Measurements from ENCODE around the gene DES. TPM values are rescaled to one million over a fixed set of nuclear protein-coding genes. Genes with fewer than 3 reads are reported as not detected.

The DES gene
- total RNA-seq, 1 donor from 2014 or later: not detected

- no peak for DNase-seq (ENCODE audit: low read depth)
- no peak overlapping the region for H3K4me3 ChIP-seq (ENCODE audit: low read depth, low read length)
- TF ChIP-seq CTCF (conservative IDR thresholded peaks at IDR 0.05; ENCODE audit: low read depth, low read length): no peak
These were observed 1.4 kb downstream of the DES start for GRCh38 chr2:219419331-219420197.

DNA sequence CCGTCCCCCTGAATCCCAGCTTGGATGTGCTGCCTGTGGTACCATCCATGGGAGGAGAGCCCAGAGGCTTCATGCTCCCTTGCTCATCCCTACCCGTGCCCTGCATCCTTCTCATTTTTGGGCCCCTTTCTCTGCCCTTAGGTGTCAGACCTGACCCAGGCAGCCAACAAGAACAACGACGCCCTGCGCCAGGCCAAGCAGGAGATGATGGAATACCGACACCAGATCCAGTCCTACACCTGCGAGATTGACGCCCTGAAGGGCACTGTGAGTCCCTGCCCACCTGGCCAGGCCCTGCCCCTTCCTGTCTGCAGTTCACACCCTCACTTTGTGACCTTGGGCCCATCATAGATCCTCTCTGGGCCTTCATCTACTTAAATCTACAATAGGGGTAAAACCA, 2.5 kb downstream of the DES start:
- DNase-seq (ENCODE audit: low read depth): no peak
- TF ChIP-seq CTCF (conservative IDR thresholded peaks at IDR 0.05; ENCODE audit: low read depth, low read length): no peak

DNA sequence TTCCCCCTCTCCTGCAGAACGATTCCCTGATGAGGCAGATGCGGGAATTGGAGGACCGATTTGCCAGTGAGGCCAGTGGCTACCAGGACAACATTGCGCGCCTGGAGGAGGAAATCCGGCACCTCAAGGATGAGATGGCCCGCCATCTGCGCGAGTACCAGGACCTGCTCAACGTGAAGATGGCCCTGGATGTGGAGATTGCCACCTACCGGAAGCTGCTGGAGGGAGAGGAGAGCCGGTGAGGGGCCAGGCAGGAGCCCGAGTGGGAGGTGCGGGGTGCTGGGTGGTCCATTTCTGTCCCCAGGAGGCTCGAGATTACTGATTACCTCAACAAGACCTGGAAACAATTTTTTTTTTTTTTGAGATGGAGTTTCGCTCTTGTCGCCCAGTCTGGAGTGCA, 3.1 kb downstream of the DES start:
- DNase-seq (ENCODE audit: low read depth): no peak
- no peak overlapping the region for H3K4me3 ChIP-seq (ENCODE audit: low read depth, low read length)
- no peak for TF ChIP-seq CTCF (conservative IDR thresholded peaks at IDR 0.05; ENCODE audit: low read depth, low read length)

More for the DNA sequence above, 2.5 kb downstream of the DES start:
- H3K4me3 ChIP-seq (ENCODE audit: low read depth, low read length): no peak overlapping the region

- no peak for DNase-seq (ENCODE audit: low read depth)
- no peak overlapping the region for H3K4me3 ChIP-seq (ENCODE audit: low read depth, low read length)
- TF ChIP-seq CTCF (conservative IDR thresholded peaks at IDR 0.05; ENCODE audit: low read depth, low read length): no peak
These were observed 4.9 kb downstream of the DES start for GRCh38 chr2:219422952-219423534.

DNA sequence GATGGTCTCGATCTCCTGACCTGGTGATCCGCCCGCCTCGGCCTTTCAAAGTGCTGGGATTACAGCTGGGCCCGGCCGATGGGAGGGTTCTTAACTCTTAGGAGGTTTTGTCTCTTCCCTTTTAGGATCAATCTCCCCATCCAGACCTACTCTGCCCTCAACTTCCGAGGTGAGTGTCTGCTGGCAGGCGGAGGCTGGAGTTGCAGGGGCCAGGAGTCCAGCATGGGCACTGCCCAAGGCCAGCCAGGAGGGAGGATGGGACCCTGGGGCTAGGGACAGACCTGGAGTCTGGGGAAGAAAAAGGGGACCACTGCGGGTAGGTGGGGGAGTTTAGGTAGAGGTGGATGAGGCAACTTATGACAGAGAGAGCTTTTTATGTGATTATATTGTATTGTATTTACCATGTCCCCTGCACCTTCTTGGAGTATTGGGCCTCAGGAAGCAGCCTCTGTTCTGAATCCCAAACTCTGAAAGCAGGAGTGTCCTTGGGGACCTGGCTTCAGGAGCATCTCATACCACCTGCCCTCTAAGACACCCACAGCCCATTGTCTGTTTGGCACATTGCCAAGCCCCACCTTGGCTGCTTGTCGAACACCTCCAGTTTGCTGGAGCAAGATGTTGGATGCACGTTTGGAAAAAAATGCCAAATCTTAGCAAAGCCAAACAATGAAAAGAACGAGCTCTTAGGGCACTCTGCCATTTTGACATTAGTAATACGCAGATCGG, 5.6 kb downstream of the DES start:
- DNase-seq (ENCODE audit: low read depth): no peak
- TF ChIP-seq CTCF (conservative IDR thresholded peaks at IDR 0.05; ENCODE audit: low read depth, low read length): no peak
- H3K4me3 ChIP-seq (ENCODE audit: low read depth, low read length): no peak overlapping the region

GRCh38 chr2:219425238-219426067, 7.3 kb downstream of the DES start:
- no peak overlapping the region for H3K4me3 ChIP-seq (ENCODE audit: low read depth, low read length)
- no peak for DNase-seq (ENCODE audit: low read depth)
- TF ChIP-seq CTCF (conservative IDR thresholded peaks at IDR 0.05; ENCODE audit: low read depth, low read length): no peak
